ENCODE measurements around the gene WDR7.

The WDR7 gene

DNA sequence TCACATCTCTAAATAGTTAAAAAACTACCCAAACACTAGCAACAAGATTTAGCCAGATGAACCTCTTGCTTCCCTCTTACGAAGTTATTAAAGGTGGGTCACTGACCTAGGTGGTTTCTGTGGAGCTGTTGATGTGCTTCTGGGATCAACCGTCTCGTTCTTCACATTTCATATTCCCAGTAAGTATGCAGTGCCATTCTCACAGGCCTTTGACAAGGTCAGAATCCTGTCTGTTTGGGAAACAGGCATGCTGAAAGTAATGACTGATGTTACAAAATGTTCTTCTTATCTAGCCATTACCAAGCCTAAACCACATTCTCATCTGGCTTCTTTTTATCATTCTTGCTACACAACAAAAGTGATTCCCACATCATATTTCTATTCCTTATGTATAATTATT, 70.3 kb downstream of the WDR7 start:
- TF ChIP-seq CTCF (IDR thresholded peaks at IDR 0.05; ENCODE audit: low read depth, low read length): no peak
- no peak overlapping the region for H3K4me3 ChIP-seq (ENCODE audit: low read depth, low read length)

DNA sequence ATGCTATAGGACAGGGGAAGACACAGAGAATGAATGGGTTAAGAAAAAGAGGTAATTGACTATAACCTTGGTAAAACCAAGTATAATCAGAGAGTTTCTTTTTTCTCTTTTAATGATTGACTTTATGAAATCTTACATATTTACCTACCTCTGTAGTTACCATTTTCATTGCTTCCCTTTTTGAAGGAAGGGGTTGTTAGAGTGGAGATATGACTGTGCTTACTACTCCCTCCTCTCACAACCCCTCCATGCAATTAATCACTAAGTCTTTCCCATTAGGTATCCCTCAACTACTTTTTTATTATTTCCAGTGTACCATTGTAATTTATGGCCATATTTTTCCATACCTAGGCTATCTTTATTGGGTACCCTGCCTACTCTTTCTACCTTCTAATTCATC, 71.4 kb downstream of the WDR7 start:
- H3K4me3 ChIP-seq (ENCODE audit: low read depth, low read length): no peak overlapping the region
- TF ChIP-seq CTCF (IDR thresholded peaks at IDR 0.05; ENCODE audit: low read depth, low read length): no peak

- no peak for TF ChIP-seq CTCF (IDR thresholded peaks at IDR 0.05; ENCODE audit: low read depth, low read length)
- H3K4me3 ChIP-seq (ENCODE audit: low read depth, low read length): no peak overlapping the region
Observed at GRCh38 chr18:56723068-56723467, 71.9 kb downstream of the WDR7 start.

DNA sequence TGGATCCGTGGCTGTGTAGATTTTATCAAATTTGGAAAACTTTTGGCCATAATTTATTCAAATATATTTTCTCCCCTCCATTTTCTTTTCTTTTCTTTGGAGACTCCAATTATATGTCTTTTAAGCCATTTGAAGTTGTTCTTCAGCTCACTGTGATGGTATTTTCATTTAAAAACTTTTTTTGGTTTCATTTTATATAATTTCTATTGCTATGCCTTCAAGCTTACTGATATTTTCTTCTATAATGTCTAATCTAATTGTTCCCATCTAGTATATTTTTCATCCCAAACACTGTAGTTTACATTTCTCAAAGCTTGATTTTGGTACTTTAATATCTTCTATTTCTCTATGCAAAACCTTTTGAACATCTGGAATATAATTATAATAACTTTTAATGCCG, 72.5 kb downstream of the WDR7 start:
- H3K4me3 ChIP-seq (ENCODE audit: low read depth, low read length): no peak overlapping the region
- no peak for TF ChIP-seq CTCF (IDR thresholded peaks at IDR 0.05; ENCODE audit: low read depth, low read length)

GRCh38 chr18:56726906-56727305, 75.7 kb downstream of the WDR7 start:
- no peak for TF ChIP-seq CTCF (IDR thresholded peaks at IDR 0.05; ENCODE audit: low read depth, low read length)

GRCh38 chr18:56727399-56727798, 76.2 kb downstream of the WDR7 start:
- TF ChIP-seq CTCF (IDR thresholded peaks at IDR 0.05; ENCODE audit: low read depth, low read length): no peak
- no peak overlapping the region for H3K4me3 ChIP-seq (ENCODE audit: low read depth, low read length)

More at GRCh38 chr18:56726906-56727305, 75.7 kb downstream of the WDR7 start:
- no peak overlapping the region for H3K4me3 ChIP-seq (ENCODE audit: low read depth, low read length)

DNA sequence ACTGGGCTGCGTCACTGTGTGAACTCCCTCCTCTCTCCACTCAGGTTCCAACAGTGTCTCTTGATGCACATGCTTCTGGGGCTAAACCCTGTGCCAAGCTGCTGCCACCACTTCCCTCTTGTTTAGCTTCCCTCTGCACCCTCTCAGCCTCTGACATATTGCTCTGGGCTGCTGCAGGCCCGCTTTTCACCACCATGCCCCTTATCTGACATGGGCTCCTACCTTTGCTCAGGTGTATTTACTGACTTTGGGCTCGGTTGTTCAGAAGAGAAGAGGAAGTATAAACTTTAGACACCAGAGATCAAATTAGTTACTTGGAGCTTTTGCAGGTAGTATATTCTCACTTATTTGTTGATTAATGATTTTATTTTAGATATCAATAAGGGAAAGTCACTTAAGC, 77.6 kb downstream of the WDR7 start:
- TF ChIP-seq CTCF (IDR thresholded peaks at IDR 0.05; ENCODE audit: low read depth, low read length): no peak
- H3K4me3 ChIP-seq (ENCODE audit: low read depth, low read length): no peak overlapping the region
